PC-3 (cell line): ENCODE measurements around the gene CFAP65.

ENCODE experiments used
- CTCF ChIP-seq: fragments of 300-600 bp; sonication (generic); conservative IDR thresholded peaks from 2 replicates; pipeline ENCODE4 v1.5.1; 2017; ENCODE audit warnings: antibody characterized with exemption, low read depth, mild to moderate bottlenecking, low read length
- EZH2 ChIP-seq: fragments of 300-600 bp; sonication (generic); IDR thresholded peaks from one replicate; pipeline ENCODE4 v1.6.1; 2017; ENCODE audit warnings: antibody characterized with exemption, mild to moderate bottlenecking, low read length; ENCODE audit not compliant: unreplicated experiment
- EZH2phosphoT487 ChIP-seq: fragments of 300-600 bp; sonication (generic); IDR thresholded peaks from 2 replicates; pipeline ENCODE4 v1.6.1; 2018; ENCODE audit warnings: mild to moderate bottlenecking, antibody characterized with exemption, low read length, borderline replicate concordance

- TF ChIP-seq CTCF: no peak
- TF ChIP-seq EZH2: peak; percentile 95
- peak; percentile 78 for TF ChIP-seq EZH2phosphoT487
These were observed 19.8 kb upstream of the CFAP65 start, which contains the start of gene IHH for GRCh38 chr2:219060821-219061791.
